GM12864 (cell line): Measurements from ENCODE around the gene CTNNB1.

ENCODE experiments used
- DNase-seq: peaks from one replicate; pipeline ENCODE4 v3.0.0-alpha.2; 2011; ENCODE audit warnings: low read depth
- H3K4me3 ChIP-seq: 2 replicates; pipeline ENCODE4 v1.5.1; 2011; ENCODE audit warnings: mild to moderate bottlenecking, low read depth, low read length, control low read depth
- CTCF ChIP-seq: IDR thresholded peaks from 2 replicates; pipeline ENCODE4 v1.5.1; 2011; ENCODE audit warnings: low read depth, mild to moderate bottlenecking, moderate library complexity, low read length, control low read depth, inconsistent platforms; ENCODE audit errors: missing control alignments

Gene CTNNB1

GRCh38 chr3:41204369-41204768, 5.1 kb downstream of the CTNNB1 start:
- no peak for DNase-seq
- no peak overlapping the region for H3K4me3 ChIP-seq
- no peak for TF ChIP-seq CTCF

- no peak for DNase-seq
- no peak overlapping the region for H3K4me3 ChIP-seq
- no peak for TF ChIP-seq CTCF
Measured at GRCh38 chr3:41205591-41205990, 6.3 kb downstream of the CTNNB1 start.

GRCh38 chr3:41207355-41207754, 8.1 kb downstream of the CTNNB1 start:
- no peak overlapping the region for H3K4me3 ChIP-seq
- no peak for DNase-seq
- TF ChIP-seq CTCF: no peak

- no peak for TF ChIP-seq CTCF
- H3K4me3 ChIP-seq: no peak overlapping the region
Measured at GRCh38 chr3:41208507-41209220, 9.4 kb downstream of the CTNNB1 start.

GRCh38 chr3:41209646-41210045, 10.3 kb downstream of the CTNNB1 start:
- no peak for DNase-seq
- no peak overlapping the region for H3K4me3 ChIP-seq

More at GRCh38 chr3:41208507-41209220, 9.4 kb downstream of the CTNNB1 start:
- DNase-seq: no peak

GRCh38 chr3:41210966-41211365, 11.7 kb downstream of the CTNNB1 start:
- no peak for TF ChIP-seq CTCF

More at GRCh38 chr3:41209646-41210045, 10.3 kb downstream of the CTNNB1 start:
- TF ChIP-seq CTCF: no peak

GRCh38 chr3:41212088-41212487, 12.8 kb downstream of the CTNNB1 start:
- no peak for TF ChIP-seq CTCF
- no peak for DNase-seq
- no peak overlapping the region for H3K4me3 ChIP-seq

More at GRCh38 chr3:41210966-41211365, 11.7 kb downstream of the CTNNB1 start:
- no peak for DNase-seq
- no peak overlapping the region for H3K4me3 ChIP-seq
